Measurements from ENCODE around the gene NT5M.

DNA sequence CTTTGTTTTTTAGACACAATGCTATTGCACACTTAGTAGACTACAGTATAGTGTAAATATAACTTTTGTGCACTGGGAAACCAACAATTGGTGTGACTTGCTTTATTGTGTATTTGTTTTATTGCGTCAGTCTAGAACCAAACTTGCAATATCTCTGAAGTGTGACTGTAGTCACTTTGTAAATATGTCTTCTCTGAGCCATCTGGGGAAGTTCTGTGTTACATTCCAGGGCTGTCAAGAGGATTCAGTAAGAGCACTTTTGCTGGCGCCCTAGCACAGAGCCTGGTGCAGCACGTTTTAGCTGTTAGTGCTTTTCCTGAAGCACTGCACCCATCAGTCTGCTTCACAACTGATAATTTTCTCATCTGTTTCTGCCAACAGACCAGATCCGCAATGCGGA, 73.2 kb downstream of the NT5M start:
- TF ChIP-seq, protein P1, sequence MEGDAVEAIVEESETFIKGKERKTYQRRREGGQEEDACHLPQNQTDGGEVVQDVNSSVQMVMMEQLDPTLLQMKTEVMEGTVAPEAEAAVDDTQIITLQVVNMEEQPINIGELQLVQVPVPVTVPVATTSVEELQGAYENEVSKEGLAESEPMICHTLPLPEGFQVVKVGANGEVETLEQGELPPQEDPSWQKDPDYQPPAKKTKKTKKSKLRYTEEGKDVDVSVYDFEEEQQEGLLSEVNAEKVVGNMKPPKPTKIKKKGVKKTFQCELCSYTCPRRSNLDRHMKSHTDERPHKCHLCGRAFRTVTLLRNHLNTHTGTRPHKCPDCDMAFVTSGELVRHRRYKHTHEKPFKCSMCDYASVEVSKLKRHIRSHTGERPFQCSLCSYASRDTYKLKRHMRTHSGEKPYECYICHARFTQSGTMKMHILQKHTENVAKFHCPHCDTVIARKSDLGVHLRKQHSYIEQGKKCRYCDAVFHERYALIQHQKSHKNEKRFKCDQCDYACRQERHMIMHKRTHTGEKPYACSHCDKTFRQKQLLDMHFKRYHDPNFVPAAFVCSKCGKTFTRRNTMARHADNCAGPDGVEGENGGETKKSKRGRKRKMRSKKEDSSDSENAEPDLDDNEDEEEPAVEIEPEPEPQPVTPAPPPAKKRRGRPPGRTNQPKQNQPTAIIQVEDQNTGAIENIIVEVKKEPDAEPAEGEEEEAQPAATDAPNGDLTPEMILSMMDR (IDR thresholded peaks at IDR 0.05): no peak
- no peak for TF ChIP-seq POLR2A (IDR thresholded peaks at IDR 0.05)
